Measurements from ENCODE around the gene RGPD6.
"Not testable (repeated sequence)": the region's sequence is repeated elsewhere in the genome, so short reads cannot be mapped to it uniquely, and the experiment has no call there.

The RGPD6 gene

DNA sequence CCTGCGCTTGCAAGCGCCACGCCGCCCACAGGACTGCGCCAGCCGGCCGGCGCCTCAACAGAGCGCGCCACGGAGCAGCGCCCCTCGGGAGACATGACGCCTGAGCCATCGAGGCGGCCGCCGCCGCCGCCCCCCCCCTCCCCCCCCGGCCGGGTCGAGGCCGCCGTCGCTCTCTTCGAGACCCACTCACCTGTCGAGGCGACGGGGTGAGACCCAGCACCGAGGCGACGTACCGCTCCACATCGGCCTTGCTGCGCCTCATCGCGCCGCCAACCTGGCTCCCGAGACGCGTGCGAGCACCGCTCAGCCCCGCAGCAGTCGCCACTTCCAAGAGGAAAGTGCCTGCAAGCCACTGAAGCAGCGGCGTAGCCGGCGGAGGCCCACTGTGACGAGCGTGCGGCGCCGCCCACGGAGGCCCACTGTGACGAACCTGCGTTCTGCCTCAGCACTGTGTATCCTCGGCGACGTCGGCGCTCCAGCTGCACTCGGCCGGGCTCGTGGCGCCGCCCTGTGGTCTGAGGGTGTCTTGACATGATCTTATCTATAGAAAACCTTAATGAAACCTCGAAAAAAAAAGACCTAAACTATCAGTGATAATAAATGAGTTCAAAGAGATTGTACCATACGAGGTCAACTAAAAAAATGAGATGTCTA lies at the start of gene RGPD6:
Gene RGPD6 (minus strand): TSS at position 460 of the 654 bp plus-strand sequence. CDS start 198 bp downstream, at position 262.
- not testable (repeated sequence) for H3K27ac ChIP-seq (ENCODE audit: low read depth, low read length); H3K36me3 ChIP-seq (ENCODE audit: control insufficient read depth, insufficient read depth, low read length); H3K4me3 ChIP-seq (ENCODE audit: low read depth, low read length); H3K9ac ChIP-seq (ENCODE audit: low read depth, low read length); H3K4me1 ChIP-seq (ENCODE audit: control insufficient read depth, insufficient read depth, low read length); H3K9me3 ChIP-seq (ENCODE audit: control insufficient read depth, insufficient read depth, low read length); H3K27me3 ChIP-seq (ENCODE audit: control insufficient read depth, insufficient read depth, low read length)

DNA sequence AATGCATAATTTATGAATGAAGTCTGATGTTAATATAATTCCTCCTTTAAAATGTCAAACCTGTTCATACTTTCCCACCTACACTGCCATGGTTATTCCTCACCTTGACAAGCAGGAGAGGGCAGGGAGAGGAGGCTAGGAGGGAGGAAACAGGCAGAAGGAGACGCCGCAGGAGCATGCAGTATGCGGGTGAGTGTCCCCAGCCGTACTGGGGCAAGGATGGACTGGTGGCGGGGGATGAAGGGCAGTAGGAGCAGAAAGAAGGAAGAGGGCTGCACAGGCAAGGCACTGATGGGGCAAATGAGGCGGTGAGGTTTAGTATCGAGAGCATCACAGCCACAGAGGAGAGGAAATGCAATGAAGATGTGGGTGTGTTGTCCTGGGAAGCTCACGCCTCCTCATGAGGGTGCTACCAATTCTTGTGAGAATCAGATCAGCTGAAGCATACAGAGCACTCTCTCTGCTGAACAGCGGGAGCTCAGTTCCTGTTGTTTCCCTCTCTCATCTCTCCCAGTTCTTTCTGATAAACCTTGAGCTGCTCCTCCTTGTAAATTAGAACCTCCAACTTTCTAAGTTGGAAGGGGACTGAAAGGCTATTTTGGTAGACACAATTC lies 42.4 kb upstream of the RGPD6 start:
- H3K27ac ChIP-seq (ENCODE audit: low read depth, low read length); H3K9ac ChIP-seq (ENCODE audit: low read depth, low read length); H3K4me3 ChIP-seq (ENCODE audit: low read depth, low read length); H3K36me3 ChIP-seq (ENCODE audit: control insufficient read depth, insufficient read depth, low read length); H3K27me3 ChIP-seq (ENCODE audit: control insufficient read depth, insufficient read depth, low read length); H3K9me3 ChIP-seq (ENCODE audit: control insufficient read depth, insufficient read depth, low read length); H3K4me1 ChIP-seq (ENCODE audit: control insufficient read depth, insufficient read depth, low read length): not testable (repeated sequence)

DNA sequence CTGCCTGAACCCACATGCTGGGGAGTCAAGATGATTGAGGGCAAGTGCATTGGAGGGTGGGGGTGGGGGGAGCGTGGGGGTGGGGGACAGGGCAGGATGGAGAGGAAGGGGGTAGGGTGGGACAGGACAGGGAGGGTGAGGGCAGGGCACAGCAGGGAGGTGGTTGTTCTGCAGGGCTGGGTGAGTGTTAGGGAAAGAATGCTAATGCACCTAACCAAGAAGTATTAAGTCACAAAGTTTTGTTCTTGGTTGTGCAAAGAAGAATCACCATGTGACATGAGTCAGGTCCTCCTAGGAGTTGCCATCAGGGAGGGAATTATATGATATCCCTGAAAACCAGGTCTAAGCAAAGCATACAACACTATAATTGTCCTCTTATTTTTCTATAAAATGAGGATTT lies 36.9 kb upstream of the RGPD6 start:
- H3K9ac ChIP-seq (ENCODE audit: low read depth, low read length); H3K36me3 ChIP-seq (ENCODE audit: control insufficient read depth, insufficient read depth, low read length); H3K27me3 ChIP-seq (ENCODE audit: control insufficient read depth, insufficient read depth, low read length): not testable (repeated sequence)

DNA sequence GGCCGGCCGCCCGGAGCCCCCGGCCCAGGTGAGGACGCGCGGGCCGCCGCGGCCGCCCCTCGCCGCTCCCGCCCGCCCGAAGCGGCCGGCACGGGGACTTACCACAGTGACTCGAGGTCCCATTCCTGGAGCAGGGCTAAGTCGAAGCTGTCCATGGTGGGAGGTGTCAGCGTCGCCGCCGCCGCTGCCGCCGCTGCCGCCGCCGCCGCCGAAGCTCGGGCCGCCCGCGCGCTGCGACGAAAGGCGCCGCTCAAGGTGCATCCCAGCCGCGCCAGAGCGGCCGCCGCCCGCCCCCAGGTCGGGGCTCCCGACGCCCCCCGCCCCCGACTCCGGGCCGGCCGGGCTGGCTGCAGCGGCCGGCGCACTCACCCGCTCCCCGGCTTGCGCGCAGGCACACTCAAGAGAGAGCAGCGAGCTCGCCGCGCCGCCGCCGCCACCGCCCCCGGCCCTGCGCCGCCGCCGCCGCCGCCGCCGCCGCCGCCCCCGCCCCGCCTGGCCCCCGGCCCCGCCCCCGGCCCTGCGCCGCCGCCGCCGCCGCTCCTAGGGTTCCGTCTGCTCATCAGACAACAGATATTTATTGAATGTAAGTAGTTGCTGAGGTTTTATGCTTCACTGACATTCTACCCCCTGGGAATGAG lies 33.7 kb upstream of the RGPD6 start:
- not testable (repeated sequence) for H3K4me3 ChIP-seq (ENCODE audit: low read depth, low read length); H3K27me3 ChIP-seq (ENCODE audit: control insufficient read depth, insufficient read depth, low read length); H3K36me3 ChIP-seq (ENCODE audit: control insufficient read depth, insufficient read depth, low read length); H3K4me1 ChIP-seq (ENCODE audit: control insufficient read depth, insufficient read depth, low read length); H3K27ac ChIP-seq (ENCODE audit: low read depth, low read length); H3K9me3 ChIP-seq (ENCODE audit: control insufficient read depth, insufficient read depth, low read length); H3K9ac ChIP-seq (ENCODE audit: low read depth, low read length)

More for the DNA sequence above, 36.9 kb upstream of the RGPD6 start:
- H3K4me1 ChIP-seq (ENCODE audit: control insufficient read depth, insufficient read depth, low read length); H3K27ac ChIP-seq (ENCODE audit: low read depth, low read length); H3K4me3 ChIP-seq (ENCODE audit: low read depth, low read length); H3K9me3 ChIP-seq (ENCODE audit: control insufficient read depth, insufficient read depth, low read length): not testable (repeated sequence)

DNA sequence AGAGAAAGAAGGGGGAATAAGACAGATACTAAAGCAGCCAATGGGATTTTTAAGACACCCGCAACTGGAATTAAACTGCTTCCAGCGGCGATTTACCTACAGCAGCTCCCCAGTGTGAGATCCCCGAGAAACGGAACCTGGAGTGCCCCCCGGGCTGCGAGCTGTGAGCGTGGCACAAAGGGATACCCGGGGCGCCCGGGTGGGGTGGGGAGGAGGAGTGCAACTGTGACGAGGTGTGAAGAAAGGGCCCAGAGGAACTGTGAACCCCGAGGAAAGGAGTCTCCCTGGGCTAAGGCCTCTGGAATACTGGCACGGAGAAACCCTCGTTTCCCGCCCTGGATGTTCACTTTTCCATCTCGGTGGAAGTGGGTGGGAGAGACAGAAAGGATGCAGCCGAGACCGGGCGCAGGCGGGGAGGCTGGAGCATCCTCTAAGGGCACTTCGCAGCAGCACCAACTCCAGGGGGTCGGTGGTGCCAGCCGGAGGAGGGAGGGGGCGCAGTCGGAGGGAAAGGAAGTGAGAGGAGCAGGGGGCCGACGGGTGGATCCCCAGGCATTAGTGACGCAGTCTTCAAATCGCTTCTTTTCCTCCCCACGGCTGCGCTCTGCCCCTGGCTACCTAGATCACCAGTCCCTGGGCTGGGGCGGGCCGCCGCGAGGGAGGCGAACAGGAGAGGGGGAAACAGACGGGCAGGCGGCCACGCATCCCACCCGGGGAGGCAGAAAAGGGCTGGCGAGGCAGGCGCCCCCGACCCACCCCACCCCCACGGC lies 33.0 kb upstream of the RGPD6 start:
- not testable (repeated sequence) for H3K27ac ChIP-seq (ENCODE audit: low read depth, low read length); H3K36me3 ChIP-seq (ENCODE audit: control insufficient read depth, insufficient read depth, low read length); H3K4me3 ChIP-seq (ENCODE audit: low read depth, low read length); H3K9ac ChIP-seq (ENCODE audit: low read depth, low read length); H3K27me3 ChIP-seq (ENCODE audit: control insufficient read depth, insufficient read depth, low read length); H3K4me1 ChIP-seq (ENCODE audit: control insufficient read depth, insufficient read depth, low read length); H3K9me3 ChIP-seq (ENCODE audit: control insufficient read depth, insufficient read depth, low read length)

DNA sequence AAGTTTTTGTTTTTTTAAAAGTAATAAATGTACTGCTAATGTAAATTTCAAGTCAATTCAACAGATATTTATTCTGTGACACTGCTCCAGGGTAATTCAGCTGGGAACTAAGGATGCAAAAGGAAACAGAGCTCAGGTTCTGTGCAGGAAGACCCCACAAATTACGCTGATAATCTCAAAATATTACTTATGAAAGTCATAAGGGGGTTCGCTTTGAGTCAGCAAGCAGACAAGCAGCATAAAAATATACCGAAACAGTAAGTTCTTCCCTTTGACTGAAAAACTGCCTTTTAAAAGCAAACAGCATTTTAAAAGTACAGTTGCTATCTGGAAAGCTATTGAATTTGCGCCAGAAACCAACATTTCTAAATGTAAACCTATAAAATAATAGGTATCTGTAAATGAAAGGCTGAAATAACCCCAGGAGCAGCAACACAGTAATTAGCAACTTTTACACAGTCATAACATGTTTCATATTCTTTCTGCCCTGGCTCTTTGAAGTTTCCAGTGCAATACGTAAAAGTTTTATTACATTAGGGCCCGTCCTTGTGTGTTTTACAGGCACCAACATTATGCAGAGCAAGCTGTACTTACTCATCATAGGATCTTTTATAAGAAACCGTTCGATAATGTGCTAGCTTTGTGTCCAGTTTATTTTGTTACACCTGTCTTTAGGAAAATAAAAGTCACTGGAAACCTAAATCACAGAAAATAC lies 31.9 kb upstream of the RGPD6 start:
- not testable (repeated sequence) for H3K4me3 ChIP-seq (ENCODE audit: low read depth, low read length); H3K9ac ChIP-seq (ENCODE audit: low read depth, low read length); H3K27me3 ChIP-seq (ENCODE audit: control insufficient read depth, insufficient read depth, low read length); H3K27ac ChIP-seq (ENCODE audit: low read depth, low read length); H3K36me3 ChIP-seq (ENCODE audit: control insufficient read depth, insufficient read depth, low read length); H3K9me3 ChIP-seq (ENCODE audit: control insufficient read depth, insufficient read depth, low read length); H3K4me1 ChIP-seq (ENCODE audit: control insufficient read depth, insufficient read depth, low read length)

DNA sequence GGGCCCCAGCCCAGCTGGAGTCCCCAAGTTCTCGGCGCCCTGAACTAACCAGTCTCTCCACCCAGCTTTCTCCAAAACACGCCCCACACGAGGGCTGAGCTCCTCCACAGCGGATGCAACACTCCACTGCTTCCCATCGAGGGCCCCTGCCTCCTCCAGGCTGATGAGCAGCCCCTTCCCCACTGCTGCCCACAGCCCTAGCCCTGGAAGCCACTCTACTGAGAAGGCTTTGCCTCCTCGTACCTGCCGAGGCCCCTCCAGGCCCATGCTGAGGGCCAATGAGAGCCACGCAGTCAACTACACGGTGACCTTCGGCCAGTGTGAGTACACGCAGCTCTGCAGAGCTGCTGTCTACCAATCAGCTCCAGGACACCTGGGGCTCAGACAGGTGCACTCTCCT lies 28.0 kb upstream of the RGPD6 start:
- H3K9ac ChIP-seq (ENCODE audit: low read depth, low read length); H3K27ac ChIP-seq (ENCODE audit: low read depth, low read length): not testable (repeated sequence)

DNA sequence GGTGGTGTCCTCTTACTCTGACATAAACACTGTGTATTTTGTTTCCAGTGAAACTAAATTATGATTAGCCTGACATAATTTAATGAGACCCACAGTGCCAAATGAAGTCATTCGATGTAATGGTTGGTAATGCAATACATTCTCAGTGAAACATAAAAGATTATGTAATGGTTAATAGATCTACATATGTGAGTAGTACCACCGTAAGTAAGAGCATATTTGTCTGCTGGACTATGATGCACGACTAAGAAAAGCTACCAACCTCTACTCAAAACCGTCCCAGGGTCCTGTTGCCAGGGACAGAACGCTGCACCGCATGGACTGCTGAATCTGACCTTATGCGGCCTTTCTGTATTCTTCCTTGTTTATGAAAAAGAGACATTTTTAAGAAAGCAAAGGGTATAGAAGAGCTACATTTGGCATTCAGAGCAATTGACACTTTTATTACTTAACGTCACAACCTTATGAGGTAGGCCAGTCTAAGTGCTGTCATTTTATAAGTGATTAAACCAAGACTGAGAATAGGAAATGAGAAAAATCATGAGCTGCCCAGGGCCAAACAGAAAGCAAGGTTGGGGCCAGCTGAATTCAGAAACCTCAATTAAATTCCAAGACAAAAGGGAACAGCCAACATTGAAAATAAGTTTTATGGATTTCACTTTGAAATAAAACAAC lies 27.0 kb upstream of the RGPD6 start:
- not testable (repeated sequence) for H3K9me3 ChIP-seq (ENCODE audit: control insufficient read depth, insufficient read depth, low read length); H3K9ac ChIP-seq (ENCODE audit: low read depth, low read length); H3K4me1 ChIP-seq (ENCODE audit: control insufficient read depth, insufficient read depth, low read length); H3K36me3 ChIP-seq (ENCODE audit: control insufficient read depth, insufficient read depth, low read length); H3K4me3 ChIP-seq (ENCODE audit: low read depth, low read length); H3K27me3 ChIP-seq (ENCODE audit: control insufficient read depth, insufficient read depth, low read length); H3K27ac ChIP-seq (ENCODE audit: low read depth, low read length)

More for the DNA sequence above, 28.0 kb upstream of the RGPD6 start:
- not testable (repeated sequence) for H3K4me3 ChIP-seq (ENCODE audit: low read depth, low read length); H3K27me3 ChIP-seq (ENCODE audit: control insufficient read depth, insufficient read depth, low read length); H3K9me3 ChIP-seq (ENCODE audit: control insufficient read depth, insufficient read depth, low read length); H3K4me1 ChIP-seq (ENCODE audit: control insufficient read depth, insufficient read depth, low read length); H3K36me3 ChIP-seq (ENCODE audit: control insufficient read depth, insufficient read depth, low read length)

DNA sequence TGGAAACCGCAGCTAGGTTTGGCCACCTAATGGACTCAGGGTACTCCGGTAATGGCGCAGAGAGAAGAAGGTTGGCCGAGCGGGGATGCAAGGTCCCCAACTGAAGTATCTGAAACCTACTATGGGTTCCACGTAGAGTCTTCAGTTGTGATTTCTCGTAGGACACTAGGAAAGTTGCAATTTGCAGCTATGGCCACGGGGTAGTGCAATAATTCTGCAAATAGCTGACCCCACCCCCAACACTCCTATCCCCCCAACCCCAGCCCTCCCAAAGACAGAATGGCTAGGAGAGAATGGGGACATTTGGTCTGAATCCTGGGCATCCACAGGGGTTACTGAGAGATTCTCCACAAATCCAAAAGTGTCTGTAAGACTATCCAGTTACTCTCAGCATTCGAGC lies 25.1 kb upstream of the RGPD6 start:
- H3K27ac ChIP-seq (ENCODE audit: low read depth, low read length); H3K27me3 ChIP-seq (ENCODE audit: control insufficient read depth, insufficient read depth, low read length); H3K4me3 ChIP-seq (ENCODE audit: low read depth, low read length); H3K9ac ChIP-seq (ENCODE audit: low read depth, low read length); H3K36me3 ChIP-seq (ENCODE audit: control insufficient read depth, insufficient read depth, low read length); H3K9me3 ChIP-seq (ENCODE audit: control insufficient read depth, insufficient read depth, low read length); H3K4me1 ChIP-seq (ENCODE audit: control insufficient read depth, insufficient read depth, low read length): not testable (repeated sequence)

DNA sequence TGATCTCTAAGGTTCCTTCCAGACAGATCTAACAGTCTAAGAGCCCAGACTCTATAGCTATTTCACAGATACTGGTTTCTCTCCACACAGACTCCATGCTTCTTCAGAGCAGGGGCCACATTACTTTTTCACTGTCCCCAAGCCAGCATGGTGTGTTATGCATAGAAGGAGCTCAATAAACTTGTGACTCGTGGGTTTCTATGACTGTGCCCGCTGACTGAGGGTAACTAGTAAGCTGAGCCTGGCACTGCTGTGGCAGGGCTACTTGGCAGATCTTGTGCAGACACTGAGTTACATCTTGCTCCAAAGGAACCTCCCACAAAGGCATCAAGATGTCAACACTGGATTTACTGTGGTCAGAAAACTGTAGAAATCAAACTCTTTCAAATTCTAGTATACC lies 15.0 kb upstream of the RGPD6 start:
- not testable (repeated sequence) for H3K9ac ChIP-seq (ENCODE audit: low read depth, low read length); H3K27me3 ChIP-seq (ENCODE audit: control insufficient read depth, insufficient read depth, low read length); H3K36me3 ChIP-seq (ENCODE audit: control insufficient read depth, insufficient read depth, low read length); H3K27ac ChIP-seq (ENCODE audit: low read depth, low read length); H3K4me3 ChIP-seq (ENCODE audit: low read depth, low read length); H3K4me1 ChIP-seq (ENCODE audit: control insufficient read depth, insufficient read depth, low read length); H3K9me3 ChIP-seq (ENCODE audit: control insufficient read depth, insufficient read depth, low read length)
